Mammary epithelial cell (primary cell): ENCODE data around the gene PABPC1L.

ENCODE experiments used
- EZH2 ChIP-seq: IDR thresholded peaks from 2 replicates; pipeline ENCODE4 v1.6.1; 2012; ENCODE audit warnings: low read length, inconsistent platforms, borderline replicate concordance
- TF ChIP-seq, protein P1 (sequence below), 2 donors: IDR thresholded peaks in 1 of 2; conservative IDR thresholded peaks in 1 of 2; 2 replicates each; pipeline ENCODE4 v1.5.1; 2011 to 2012; ENCODE audit warnings: inconsistent platforms in 2 of 2, low read length in 2 of 2, mild to moderate bottlenecking in 2 of 2, control low read depth in 1 of 2, low read depth in 1 of 2; ENCODE audit not compliant: insufficient read depth in 1 of 2; ENCODE audit errors: extremely low read depth in 1 of 2

DNA sequence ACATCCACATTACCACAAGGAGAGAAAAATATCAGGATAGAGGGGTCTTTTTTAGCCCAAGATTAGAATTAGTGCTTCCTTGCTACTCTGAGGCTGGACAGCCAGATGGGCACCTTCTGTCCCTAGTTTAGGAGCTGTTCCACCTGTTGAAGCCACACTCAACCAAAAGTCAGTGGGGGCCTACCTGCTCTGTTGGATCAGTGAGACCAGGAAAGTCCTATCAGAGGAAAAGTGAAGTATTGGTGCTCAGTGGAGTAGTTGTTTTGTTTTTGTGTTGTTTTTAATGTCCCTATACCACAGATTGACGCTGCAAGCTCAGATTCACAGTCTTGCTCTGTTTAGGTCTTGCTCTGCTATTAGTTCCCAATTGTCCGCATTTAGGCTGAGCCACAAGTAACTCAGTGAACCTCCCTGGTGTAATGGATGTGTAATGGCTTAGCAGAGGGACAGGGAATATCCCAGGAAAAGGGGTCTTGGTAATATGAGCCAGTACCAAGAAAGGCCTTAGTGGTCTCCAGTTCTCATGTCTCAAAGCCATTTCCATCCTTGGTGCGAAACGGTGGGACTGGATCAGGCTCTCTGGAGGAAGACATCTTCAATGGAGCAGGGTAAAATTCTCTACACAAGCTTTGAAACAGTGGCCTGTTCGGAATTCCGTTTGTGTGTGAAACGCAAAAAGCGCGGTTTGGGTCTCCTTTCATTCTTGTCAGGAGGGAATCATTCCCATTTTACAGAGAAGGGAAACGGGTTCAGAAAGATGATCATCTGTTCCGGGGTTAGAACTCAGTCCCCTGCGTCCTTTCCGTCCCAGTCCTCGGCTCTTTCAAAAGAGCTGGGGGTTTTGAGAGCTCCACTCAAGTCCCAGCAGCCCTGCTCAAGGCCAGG lies 631 bp upstream of the PABPC1L start:
- TF ChIP-seq, protein P1, sequence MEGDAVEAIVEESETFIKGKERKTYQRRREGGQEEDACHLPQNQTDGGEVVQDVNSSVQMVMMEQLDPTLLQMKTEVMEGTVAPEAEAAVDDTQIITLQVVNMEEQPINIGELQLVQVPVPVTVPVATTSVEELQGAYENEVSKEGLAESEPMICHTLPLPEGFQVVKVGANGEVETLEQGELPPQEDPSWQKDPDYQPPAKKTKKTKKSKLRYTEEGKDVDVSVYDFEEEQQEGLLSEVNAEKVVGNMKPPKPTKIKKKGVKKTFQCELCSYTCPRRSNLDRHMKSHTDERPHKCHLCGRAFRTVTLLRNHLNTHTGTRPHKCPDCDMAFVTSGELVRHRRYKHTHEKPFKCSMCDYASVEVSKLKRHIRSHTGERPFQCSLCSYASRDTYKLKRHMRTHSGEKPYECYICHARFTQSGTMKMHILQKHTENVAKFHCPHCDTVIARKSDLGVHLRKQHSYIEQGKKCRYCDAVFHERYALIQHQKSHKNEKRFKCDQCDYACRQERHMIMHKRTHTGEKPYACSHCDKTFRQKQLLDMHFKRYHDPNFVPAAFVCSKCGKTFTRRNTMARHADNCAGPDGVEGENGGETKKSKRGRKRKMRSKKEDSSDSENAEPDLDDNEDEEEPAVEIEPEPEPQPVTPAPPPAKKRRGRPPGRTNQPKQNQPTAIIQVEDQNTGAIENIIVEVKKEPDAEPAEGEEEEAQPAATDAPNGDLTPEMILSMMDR (conservative IDR thresholded peaks at IDR 0.05 in 1 of 2, IDR thresholded peaks at IDR 0.05 in 1 of 2; ENCODE audit: extremely low read depth in 1 of 2, insufficient read depth in 1 of 2, low read depth in 1 of 2, low read length in 2 of 2): no peak
- TF ChIP-seq EZH2: no peak
